ENCODE measurements around the gene SCMH1.

GRCh38 chr1:41286992-41287391 lies 44.9 kb upstream of the SCMH1 start:
- TF ChIP-seq SIN3A (IDR thresholded peaks at IDR 0.05; ENCODE audit: borderline replicate concordance, insufficient read depth, low read depth, low read length) (no peak), CTCF (IDR thresholded peaks at IDR 0.05) (no peak)

Measured in Panc1 (cell line).